Testis (tissue), 3 donors: ENCODE measurements around the gene AGBL1. TPM values are rescaled to one million over a fixed set of nuclear protein-coding genes. Genes with fewer than 3 reads are reported as not detected.

Source experiments
- DNase-seq: peaks from one replicate; pipeline ENCODE4 v3.0.0-alpha.2; 2019
- H3K27ac ChIP-seq, 2 donors: fragments of 200-600 bp; sonication (generic); one replicate each; pipeline ENCODE4 v1.5.1; 2019
- H3K27me3 ChIP-seq: fragments of 200-600 bp; sonication (generic); one replicate; pipeline ENCODE4 v1.5.1; 2019
- H3K36me3 ChIP-seq: fragments of 200-600 bp; sonication (generic); one replicate; pipeline ENCODE4 v1.5.1; 2017; ENCODE audit warnings: low read depth; ENCODE audit errors: missing control alignments
- H3K4me1 ChIP-seq: fragments of 200-600 bp; sonication (generic); one replicate; pipeline ENCODE4 v1.5.1; 2019
- H3K4me3 ChIP-seq, 2 donors: fragments of 200-600 bp; sonication (generic); one replicate each; pipeline ENCODE4 v1.5.1; 2017 to 2019
- H3K9me3 ChIP-seq: fragments of 200-600 bp; sonication (generic); one replicate; pipeline ENCODE4 v1.5.1; 2017
- POLR2A ChIP-seq: fragments of 450-650 bp; IDR thresholded peaks from one replicate; pipeline ENCODE4 v1.6.1; 2017; ENCODE audit warnings: antibody characterized with exemption, mild to moderate bottlenecking, moderate library complexity
- WGBS, 2 donors: methylation state at CpG; one replicate each; pipeline ENCODE4 v1.1.5; 2018; 5-methylcytosine and 5-hydroxymethylcytosine counted together
- intact Hi-C: fragments of 100-400 bp; cut with DNase I; formaldehyde crosslinking; loops from one replicate; pipeline ENCODE4 v1.15.1; 2023; ENCODE audit warnings: low total_unique reads
- polyA plus RNA-seq: library from polyadenylated mRNA; stranded (reverse); fragments of 350-450 nt; fragmentation: Illumina TruSeq; extraction: RNeasy Lipid Tissue Mini Kit (QIAGEN cat#74804); gene quantifications from one replicate; pipeline ENCODE4 v1.2.3, GENCODE V29; 2014; ENCODE audit warnings: low read depth, low replicate concordance; ENCODE audit not compliant: insufficient read depth
- total RNA-seq, 2 donors: library from RNA; depleted of rRNA; stranded (reverse); fragments of >200 nt; gene quantifications; one replicate each; pipeline ENCODE4 v1.2.3, GENCODE V29; 2016
- TF ChIP-seq, protein P1 (sequence below), 3 experiments: fragments of 450-650 bp in 2 of 3; fragments of 200-600 bp in 1 of 3; sonication (generic) in 1 of 3; IDR thresholded peaks; one replicate each; pipeline ENCODE4 v1.5.1; 2016 to 2019; ENCODE audit warnings: antibody characterized with exemption in 3 of 3, mild to moderate bottlenecking in 2 of 3, moderate library complexity in 1 of 3

AGBL1 gene
- total and polyA plus RNA-seq, 3 donors from 2014 or later: 0.37 to 0.94 (median 0.70) TPM

DNA sequence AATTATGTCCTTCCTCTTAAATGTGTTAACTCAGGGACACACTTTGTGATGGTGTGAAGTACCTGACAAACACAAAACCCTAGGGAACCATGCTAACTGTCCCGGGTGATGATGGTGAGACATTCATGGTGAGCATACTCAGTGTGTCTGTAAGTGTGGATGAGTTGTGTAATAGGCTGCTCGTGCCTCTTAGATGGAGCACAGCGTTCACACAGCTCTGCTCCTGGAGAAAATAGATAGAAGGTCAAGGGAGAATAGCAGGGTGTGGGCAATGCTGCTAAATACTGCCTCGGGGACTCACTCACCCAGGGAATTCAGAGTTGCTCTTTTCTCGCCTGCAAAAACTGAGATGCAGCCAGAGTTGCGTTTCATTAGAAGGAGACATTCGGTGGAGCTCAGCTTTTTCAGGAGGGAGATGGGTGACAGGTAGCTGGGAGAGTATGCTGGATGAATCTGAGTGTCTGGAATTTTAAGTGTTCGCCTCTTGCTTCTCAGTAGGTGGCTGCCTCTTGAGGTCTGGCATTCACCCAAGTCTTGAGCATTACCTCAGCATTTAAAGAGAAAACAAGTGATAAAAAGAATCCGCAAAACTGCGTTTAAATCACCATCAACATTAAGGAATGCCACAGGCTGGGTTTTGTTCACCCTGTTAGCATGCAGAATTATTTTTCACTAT, 813.2 kb downstream of the AGBL1 start:
- H3K4me1 ChIP-seq: no peaks in the 10 kb centered on the region
- no peak for TF ChIP-seq POLR2A
- TF ChIP-seq, protein P1, sequence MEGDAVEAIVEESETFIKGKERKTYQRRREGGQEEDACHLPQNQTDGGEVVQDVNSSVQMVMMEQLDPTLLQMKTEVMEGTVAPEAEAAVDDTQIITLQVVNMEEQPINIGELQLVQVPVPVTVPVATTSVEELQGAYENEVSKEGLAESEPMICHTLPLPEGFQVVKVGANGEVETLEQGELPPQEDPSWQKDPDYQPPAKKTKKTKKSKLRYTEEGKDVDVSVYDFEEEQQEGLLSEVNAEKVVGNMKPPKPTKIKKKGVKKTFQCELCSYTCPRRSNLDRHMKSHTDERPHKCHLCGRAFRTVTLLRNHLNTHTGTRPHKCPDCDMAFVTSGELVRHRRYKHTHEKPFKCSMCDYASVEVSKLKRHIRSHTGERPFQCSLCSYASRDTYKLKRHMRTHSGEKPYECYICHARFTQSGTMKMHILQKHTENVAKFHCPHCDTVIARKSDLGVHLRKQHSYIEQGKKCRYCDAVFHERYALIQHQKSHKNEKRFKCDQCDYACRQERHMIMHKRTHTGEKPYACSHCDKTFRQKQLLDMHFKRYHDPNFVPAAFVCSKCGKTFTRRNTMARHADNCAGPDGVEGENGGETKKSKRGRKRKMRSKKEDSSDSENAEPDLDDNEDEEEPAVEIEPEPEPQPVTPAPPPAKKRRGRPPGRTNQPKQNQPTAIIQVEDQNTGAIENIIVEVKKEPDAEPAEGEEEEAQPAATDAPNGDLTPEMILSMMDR (IDR thresholded peaks at IDR 0.05): no peak
- no peak overlapping the region for H3K4me3 ChIP-seq
- intact Hi-C loops: no loop called here
- WGBS, 2 donors: 51 to 65% methylated on average over 10 of the region's 10 CpGs
- no peaks in the 10 kb centered on the region for H3K27me3 ChIP-seq
- no peaks in the 10 kb centered on the region for H3K9me3 ChIP-seq
- no peak for DNase-seq
- H3K27ac ChIP-seq: no peak overlapping the region
- H3K36me3 ChIP-seq: no peaks in the 10 kb centered on the region

DNA sequence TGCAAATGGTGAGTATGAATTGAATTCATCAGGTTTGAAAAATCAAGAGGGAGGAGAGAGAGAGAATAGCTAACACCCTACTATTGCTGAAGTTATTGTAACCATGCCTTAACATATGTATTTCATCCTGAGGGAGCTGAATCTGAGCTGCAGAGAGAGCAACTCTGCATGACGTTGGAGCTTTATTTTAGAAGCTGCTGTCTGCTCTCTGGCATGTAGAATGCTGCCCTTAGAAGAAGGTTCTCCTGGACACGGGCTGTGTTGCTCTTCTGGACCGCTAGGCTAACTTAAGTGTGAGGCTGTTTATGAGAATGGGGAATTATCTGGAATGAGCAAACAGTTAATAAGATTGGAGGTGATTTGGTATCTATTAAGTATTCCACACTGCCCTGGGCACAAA, 814.6 kb downstream of the AGBL1 start:
- Histone ChIP-seq H3K4me3 (no peak overlapping the region), H3K36me3 (no peaks in the 10 kb centered on the region), H3K9me3 (no peaks in the 10 kb centered on the region), H3K4me1 (no peaks in the 10 kb centered on the region), H3K27ac (no peak overlapping the region), H3K27me3 (no peaks in the 10 kb centered on the region)
- TF ChIP-seq, protein P1 (IDR thresholded peaks at IDR 0.05): no peak
- no peak for TF ChIP-seq POLR2A
- WGBS, 2 donors: 68 to 72% methylated on average over 3 of the region's 3 CpGs
- no peak for DNase-seq
- intact Hi-C loops: no loop called here

- H3K4me3 ChIP-seq: no peak overlapping the region
- H3K27ac ChIP-seq: no peak overlapping the region
- 66 to 76% methylated on average over 4 of the region's 4 CpGs for WGBS, 2 donors
- no peaks in the 10 kb centered on the region for H3K27me3 ChIP-seq
- H3K4me1 ChIP-seq: no peaks in the 10 kb centered on the region
- DNase-seq: no peak
- intact Hi-C loops: no loop called here
- no peaks in the 10 kb centered on the region for H3K36me3 ChIP-seq
- no peaks in the 10 kb centered on the region for H3K9me3 ChIP-seq
- TF ChIP-seq POLR2A: no peak
- TF ChIP-seq, protein P1 (IDR thresholded peaks at IDR 0.05): no peak
Observed at GRCh38 chr15:86903642-86904421, 824.2 kb downstream of the AGBL1 start.

- Histone ChIP-seq H3K9me3 (no peaks in the 10 kb centered on the region), H3K27me3 (no peaks in the 10 kb centered on the region), H3K4me3 (no peak overlapping the region), H3K27ac (no peak overlapping the region), H3K36me3 (no peaks in the 10 kb centered on the region), H3K4me1 (no peaks in the 10 kb centered on the region)
- DNase-seq: no peak
- TF ChIP-seq, protein P1 (IDR thresholded peaks at IDR 0.05): no peak
- intact Hi-C loops: no loop called here
- WGBS, 2 donors: 67 to 71% methylated on average over 3 of the region's 3 CpGs
Observed at GRCh38 chr15:86905625-86906256, 826.1 kb downstream of the AGBL1 start.
